Measurements from ENCODE around the gene RUSC2.
A peak's percentile ranks its signal among the peaks of the same experiment; 100 is the strongest.
"Not testable (repeated sequence)": the region's sequence is repeated elsewhere in the genome, so short reads cannot be mapped to it uniquely, and the experiment has no call there.

RUSC2 gene

GRCh38 chr9:35498245-35498644 lies 8.3 kb downstream of the RUSC2 start:
- H3K4me3 ChIP-seq (ENCODE audit: low read depth in 1 of 2, low read length in 2 of 2); H3K9ac ChIP-seq (ENCODE audit: low read length); H3K27ac ChIP-seq (ENCODE audit: low read depth, low read length); H3K36me3 ChIP-seq (ENCODE audit: insufficient read depth, low read length); H3K27me3 ChIP-seq (ENCODE audit: control insufficient read depth in 1 of 2, insufficient read depth in 2 of 2, low read length in 2 of 2); H3K9me3 ChIP-seq (ENCODE audit: low read length): not testable (repeated sequence)
- peaks cover 57% of the 10 kb centered on the region for H3K4me1 ChIP-seq (ENCODE audit: insufficient read depth, low read length)

- Histone ChIP-seq H3K27me3 (ENCODE audit: control insufficient read depth in 1 of 2, insufficient read depth in 2 of 2, low read length in 2 of 2) (no peaks in the 10 kb centered on the region), H3K9ac (ENCODE audit: low read length) (no peak overlapping the region), H3K27ac (ENCODE audit: low read depth, low read length) (no peak overlapping the region), H3K36me3 (ENCODE audit: insufficient read depth, low read length) (no peaks in the 10 kb centered on the region), H3K4me1 (ENCODE audit: insufficient read depth, low read length) (peaks cover 57% of the 10 kb centered on the region), H3K4me3 (ENCODE audit: low read depth in 1 of 2, low read length in 2 of 2) (no peak overlapping the region), H3K9me3 (ENCODE audit: low read length) (no peaks in the 10 kb centered on the region)
Measured at GRCh38 chr9:35499029-35499700, 9.3 kb downstream of the RUSC2 start.

GRCh38 chr9:35499701-35500030 lies 9.8 kb downstream of the RUSC2 start:
- H3K36me3 ChIP-seq (ENCODE audit: insufficient read depth, low read length): no peaks in the 10 kb centered on the region
- H3K9me3 ChIP-seq (ENCODE audit: low read length): no peaks in the 10 kb centered on the region
- H3K27me3 ChIP-seq (ENCODE audit: control insufficient read depth in 1 of 2, insufficient read depth in 2 of 2, low read length in 2 of 2): no peaks in the 10 kb centered on the region
- peaks cover 57% of the 10 kb centered on the region for H3K4me1 ChIP-seq (ENCODE audit: insufficient read depth, low read length)
- no peak overlapping the region for H3K4me3 ChIP-seq (ENCODE audit: low read depth in 1 of 2, low read length in 2 of 2)
- H3K27ac ChIP-seq (ENCODE audit: low read depth, low read length): no peak overlapping the region
- H3K9ac ChIP-seq (ENCODE audit: low read length): no peak overlapping the region

GRCh38 chr9:35500130-35500748 lies 10.3 kb downstream of the RUSC2 start:
- no peaks in the 10 kb centered on the region for H3K27me3 ChIP-seq (ENCODE audit: control insufficient read depth in 1 of 2, insufficient read depth in 2 of 2, low read length in 2 of 2)

GRCh38 chr9:35501946-35502345 lies 12.0 kb downstream of the RUSC2 start:
- Histone ChIP-seq H3K9ac (ENCODE audit: low read length) (no peak overlapping the region), H3K4me1 (ENCODE audit: insufficient read depth, low read length) (peaks cover 46% of the 10 kb centered on the region), H3K9me3 (ENCODE audit: low read length) (no peaks in the 10 kb centered on the region), H3K4me3 (ENCODE audit: low read depth in 1 of 2, low read length in 2 of 2) (no peak overlapping the region), H3K27ac (ENCODE audit: low read depth, low read length) (no peak overlapping the region), H3K36me3 (ENCODE audit: insufficient read depth, low read length) (no peaks in the 10 kb centered on the region), H3K27me3 (ENCODE audit: control insufficient read depth in 1 of 2, insufficient read depth in 2 of 2, low read length in 2 of 2) (no peaks in the 10 kb centered on the region)

More at GRCh38 chr9:35500130-35500748, 10.3 kb downstream of the RUSC2 start:
- no peaks in the 10 kb centered on the region for H3K9me3 ChIP-seq (ENCODE audit: low read length)
- peaks cover 57% of the 10 kb centered on the region for H3K4me1 ChIP-seq (ENCODE audit: insufficient read depth, low read length)
- no peak overlapping the region for H3K9ac ChIP-seq (ENCODE audit: low read length)
- no peak overlapping the region for H3K4me3 ChIP-seq (ENCODE audit: low read depth in 1 of 2, low read length in 2 of 2)
- no peaks in the 10 kb centered on the region for H3K36me3 ChIP-seq (ENCODE audit: insufficient read depth, low read length)
- H3K27ac ChIP-seq (ENCODE audit: low read depth, low read length): no peak overlapping the region

- Histone ChIP-seq H3K27me3 (ENCODE audit: control insufficient read depth in 1 of 2, insufficient read depth in 2 of 2, low read length in 2 of 2) (no peaks in the 10 kb centered on the region), H3K36me3 (ENCODE audit: insufficient read depth, low read length) (no peaks in the 10 kb centered on the region), H3K4me3 (ENCODE audit: low read depth in 1 of 2, low read length in 2 of 2) (no peak overlapping the region), H3K27ac (ENCODE audit: low read depth, low read length) (no peak overlapping the region), H3K4me1 (ENCODE audit: insufficient read depth, low read length) (peaks cover 44% of the 10 kb centered on the region), H3K9ac (ENCODE audit: low read length) (no peak overlapping the region), H3K9me3 (ENCODE audit: low read length) (no peaks in the 10 kb centered on the region)
Measured at GRCh38 chr9:35506359-35506758, 16.4 kb downstream of the RUSC2 start.

GRCh38 chr9:35508069-35508468 lies 18.2 kb downstream of the RUSC2 start:
- Histone ChIP-seq H3K27ac (ENCODE audit: low read depth, low read length) (no peak overlapping the region), H3K4me3 (ENCODE audit: low read depth in 1 of 2, low read length in 2 of 2) (no peak overlapping the region), H3K4me1 (ENCODE audit: insufficient read depth, low read length) (peaks cover 52% of the 10 kb centered on the region), H3K9ac (ENCODE audit: low read length) (no peak overlapping the region), H3K9me3 (ENCODE audit: low read length) (no peaks in the 10 kb centered on the region), H3K27me3 (ENCODE audit: control insufficient read depth in 1 of 2, insufficient read depth in 2 of 2, low read length in 2 of 2) (no peaks in the 10 kb centered on the region), H3K36me3 (ENCODE audit: insufficient read depth, low read length) (no peaks in the 10 kb centered on the region)

GRCh38 chr9:35510383-35510753 lies 20.5 kb downstream of the RUSC2 start:
- no peaks in the 10 kb centered on the region for H3K36me3 ChIP-seq (ENCODE audit: insufficient read depth, low read length)
- H3K4me3 ChIP-seq (ENCODE audit: low read depth in 1 of 2, low read length in 2 of 2): peak overlapping the region in 1 of 2 donors; percentile 3
- peak overlapping the region; percentile 76 for H3K27ac ChIP-seq (ENCODE audit: low read depth, low read length)
- no peaks in the 10 kb centered on the region for H3K27me3 ChIP-seq (ENCODE audit: control insufficient read depth in 1 of 2, insufficient read depth in 2 of 2, low read length in 2 of 2)
- H3K4me1 ChIP-seq (ENCODE audit: insufficient read depth, low read length): peaks cover 67% of the 10 kb centered on the region
- H3K9ac ChIP-seq (ENCODE audit: low read length): no peak overlapping the region
- no peaks in the 10 kb centered on the region for H3K9me3 ChIP-seq (ENCODE audit: low read length)

- H3K27ac ChIP-seq (ENCODE audit: low read depth, low read length): peak overlapping the region; percentile 76
- H3K4me3 ChIP-seq (ENCODE audit: low read depth in 1 of 2, low read length in 2 of 2): peak overlapping the region in 1 of 2 donors; percentile 3
- no peaks in the 10 kb centered on the region for H3K36me3 ChIP-seq (ENCODE audit: insufficient read depth, low read length)
- H3K9ac ChIP-seq (ENCODE audit: low read length): no peak overlapping the region
- H3K4me1 ChIP-seq (ENCODE audit: insufficient read depth, low read length): peaks cover 70% of the 10 kb centered on the region
- H3K9me3 ChIP-seq (ENCODE audit: low read length): no peaks in the 10 kb centered on the region
- H3K27me3 ChIP-seq (ENCODE audit: control insufficient read depth in 1 of 2, insufficient read depth in 2 of 2, low read length in 2 of 2): no peaks in the 10 kb centered on the region
Measured at GRCh38 chr9:35510754-35511428, 21.0 kb downstream of the RUSC2 start.

GRCh38 chr9:35511453-35511852 lies 21.5 kb downstream of the RUSC2 start:
- no peak overlapping the region for H3K9ac ChIP-seq (ENCODE audit: low read length)
- no peaks in the 10 kb centered on the region for H3K9me3 ChIP-seq (ENCODE audit: low read length)
- H3K27me3 ChIP-seq (ENCODE audit: control insufficient read depth in 1 of 2, insufficient read depth in 2 of 2, low read length in 2 of 2): no peaks in the 10 kb centered on the region
- peak overlapping the region in 1 of 2 donors; percentile 3 for H3K4me3 ChIP-seq (ENCODE audit: low read depth in 1 of 2, low read length in 2 of 2)
- peak overlapping the region; percentile 76 for H3K27ac ChIP-seq (ENCODE audit: low read depth, low read length)
- peaks cover 75% of the 10 kb centered on the region for H3K4me1 ChIP-seq (ENCODE audit: insufficient read depth, low read length)
- no peaks in the 10 kb centered on the region for H3K36me3 ChIP-seq (ENCODE audit: insufficient read depth, low read length)

GRCh38 chr9:35515766-35516165 lies 25.9 kb downstream of the RUSC2 start:
- Histone ChIP-seq H3K27me3 (ENCODE audit: control insufficient read depth in 1 of 2, insufficient read depth in 2 of 2, low read length in 2 of 2) (no peaks in the 10 kb centered on the region), H3K9ac (ENCODE audit: low read length) (no peak overlapping the region), H3K4me3 (ENCODE audit: low read depth in 1 of 2, low read length in 2 of 2) (no peak overlapping the region), H3K9me3 (ENCODE audit: low read length) (no peaks in the 10 kb centered on the region), H3K36me3 (ENCODE audit: insufficient read depth, low read length) (no peaks in the 10 kb centered on the region), H3K4me1 (ENCODE audit: insufficient read depth, low read length) (peaks cover 88% of the 10 kb centered on the region), H3K27ac (ENCODE audit: low read depth, low read length) (peak overlapping the region; percentile 17)

Data from muscle layer of colon (tissue), 2 donors.